ENCODE measurements around the gene PCDH9.
A peak's percentile ranks its signal among the peaks of the same experiment; 100 is the strongest.

DNA sequence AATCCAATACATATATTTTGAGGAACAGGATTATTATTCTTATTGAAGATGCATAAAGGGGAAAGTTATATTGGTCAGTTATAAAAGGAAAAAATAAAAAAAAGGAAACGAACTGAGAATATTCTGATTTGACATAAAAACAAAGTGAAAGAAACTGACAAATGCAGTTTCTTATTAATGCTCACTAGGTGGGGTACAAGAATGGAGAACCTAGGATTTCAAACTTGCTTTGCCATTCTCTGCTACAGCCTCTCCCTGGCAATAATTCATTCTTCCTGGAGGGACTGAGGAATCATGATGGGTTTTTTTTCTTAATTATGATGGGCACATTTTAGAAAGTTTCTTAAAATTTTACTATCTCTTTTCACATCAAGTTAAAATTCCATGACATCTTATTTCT, 154.9 kb downstream of the PCDH9 start:
- no peak for TF ChIP-seq EZH2 (IDR thresholded peaks at IDR 0.05; ENCODE audit: borderline replicate concordance, low read length)
- peak; percentile 58 for TF ChIP-seq CTCF (IDR thresholded peaks at IDR 0.05; ENCODE audit: low read length)

Measured in OCI-LY1 (cell line).